Fibroblast of lung (primary cell): ENCODE measurements around the gene MAP3K3.

ENCODE experiments used
- EZH2 ChIP-seq: IDR thresholded peaks from 2 replicates; pipeline ENCODE4 v1.5.1; 2012; ENCODE audit warnings: low read length, control low read depth, mild to moderate bottlenecking; ENCODE audit errors: missing control alignments
- TF ChIP-seq, protein P1 (sequence below), 2 donors: IDR thresholded peaks in 1 of 2; conservative IDR thresholded peaks in 1 of 2; 1 replicate in 1 of 2; 2 replicates in 1 of 2; pipeline ENCODE4 v1.5.1; 2011 to 2012; ENCODE audit warnings: low read length in 2 of 2, control low read depth in 1 of 2, inconsistent platforms in 1 of 2, low read depth in 1 of 2, mild to moderate bottlenecking in 1 of 2

DNA sequence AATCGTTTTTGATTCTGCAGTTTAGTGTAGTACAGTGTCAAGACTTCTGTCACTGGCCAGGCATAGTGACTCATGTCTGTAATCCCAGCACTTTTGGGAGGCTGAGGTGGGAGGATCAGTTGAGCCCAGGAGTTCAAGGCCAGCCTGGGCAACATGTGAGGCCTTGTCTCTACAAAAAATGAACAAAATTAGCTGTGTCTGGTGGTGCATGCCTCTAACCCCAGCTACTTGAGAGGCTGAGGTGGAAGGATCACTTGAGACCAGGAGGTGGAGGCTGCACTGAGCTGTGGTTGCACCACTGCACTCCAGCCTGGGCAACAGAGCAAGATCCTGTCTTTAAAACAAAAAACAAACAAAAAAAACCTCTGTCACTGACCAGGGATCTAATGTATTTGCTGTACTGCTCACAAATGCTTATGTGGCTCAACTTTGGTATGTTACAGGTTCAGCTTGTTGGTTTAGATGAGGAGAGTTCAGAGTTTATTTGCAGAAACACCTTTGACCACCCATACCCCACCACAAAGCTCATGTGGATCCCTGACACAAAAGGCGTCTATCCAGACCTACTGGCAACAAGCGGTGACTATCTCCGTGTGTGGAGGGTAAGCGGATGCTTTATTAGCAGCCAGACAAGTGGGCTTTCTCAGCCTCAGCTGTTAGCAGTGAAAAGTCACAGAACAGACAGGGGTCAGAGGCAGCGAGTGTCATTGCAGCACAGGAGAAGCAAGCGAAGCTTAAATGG is 44.0 kb upstream of the MAP3K3 start:
- no peak for TF ChIP-seq EZH2
- TF ChIP-seq, protein P1, sequence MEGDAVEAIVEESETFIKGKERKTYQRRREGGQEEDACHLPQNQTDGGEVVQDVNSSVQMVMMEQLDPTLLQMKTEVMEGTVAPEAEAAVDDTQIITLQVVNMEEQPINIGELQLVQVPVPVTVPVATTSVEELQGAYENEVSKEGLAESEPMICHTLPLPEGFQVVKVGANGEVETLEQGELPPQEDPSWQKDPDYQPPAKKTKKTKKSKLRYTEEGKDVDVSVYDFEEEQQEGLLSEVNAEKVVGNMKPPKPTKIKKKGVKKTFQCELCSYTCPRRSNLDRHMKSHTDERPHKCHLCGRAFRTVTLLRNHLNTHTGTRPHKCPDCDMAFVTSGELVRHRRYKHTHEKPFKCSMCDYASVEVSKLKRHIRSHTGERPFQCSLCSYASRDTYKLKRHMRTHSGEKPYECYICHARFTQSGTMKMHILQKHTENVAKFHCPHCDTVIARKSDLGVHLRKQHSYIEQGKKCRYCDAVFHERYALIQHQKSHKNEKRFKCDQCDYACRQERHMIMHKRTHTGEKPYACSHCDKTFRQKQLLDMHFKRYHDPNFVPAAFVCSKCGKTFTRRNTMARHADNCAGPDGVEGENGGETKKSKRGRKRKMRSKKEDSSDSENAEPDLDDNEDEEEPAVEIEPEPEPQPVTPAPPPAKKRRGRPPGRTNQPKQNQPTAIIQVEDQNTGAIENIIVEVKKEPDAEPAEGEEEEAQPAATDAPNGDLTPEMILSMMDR (conservative IDR thresholded peaks at IDR 0.05 in 1 of 2, IDR thresholded peaks at IDR 0.05 in 1 of 2; ENCODE audit: low read depth in 1 of 2, low read length in 2 of 2), result no peak
